Hepatic stellate cell (primary cell): ENCODE results near the gene AIFM1.

Experiments used
- DNase-seq: peaks from one replicate; pipeline ENCODE4 v3.0.0; 2011; ENCODE audit warnings: low spot score

AIFM1 gene

GRCh38 chrX:130170752-130171445 is 5.3 kb upstream of the AIFM1 start:
- peak; percentile 55 for DNase-seq

- no peak for DNase-seq
These were observed 1.4 kb upstream of the AIFM1 start for GRCh38 chrX:130167040-130167439.

- DNase-seq: no peak
These were observed 799 bp upstream of the AIFM1 start for GRCh38 chrX:130166503-130166777.

GRCh38 chrX:130165181-130165702 is 399 bp downstream of the AIFM1 start:
- DNase-seq: peak; percentile 24

- no peak for DNase-seq
These were observed 2.2 kb downstream of the AIFM1 start for GRCh38 chrX:130163398-130163797.

GRCh38 chrX:130162094-130162735 is 3.4 kb downstream of the AIFM1 start:
- DNase-seq: no peak

GRCh38 chrX:130159776-130160175 is 5.9 kb downstream of the AIFM1 start:
- DNase-seq: no peak

- DNase-seq: no peak
These were observed 7.3 kb downstream of the AIFM1 start for GRCh38 chrX:130158311-130158710.

GRCh38 chrX:130155564-130155963 is 10.1 kb downstream of the AIFM1 start:
- no peak for DNase-seq

GRCh38 chrX:130147631-130148030 is 18.0 kb downstream of the AIFM1 start:
- no peak for DNase-seq

GRCh38 chrX:130145123-130145522 is 20.5 kb downstream of the AIFM1 start:
- no peak for DNase-seq

GRCh38 chrX:130144509-130144908 is 21.1 kb downstream of the AIFM1 start:
- DNase-seq: no peak

GRCh38 chrX:130139474-130140201 is 26.0 kb downstream of the AIFM1 start:
- no peak for DNase-seq

GRCh38 chrX:130136961-130137360 is 28.7 kb downstream of the AIFM1 start:
- DNase-seq: no peak

- no peak for DNase-seq
These were observed 29.1 kb downstream of the AIFM1 start for GRCh38 chrX:130136496-130136895.

GRCh38 chrX:130130990-130131389 is 34.7 kb downstream of the AIFM1 start:
- no peak for DNase-seq

- DNase-seq: no peak
These were observed 40.4 kb downstream of the AIFM1 start for GRCh38 chrX:130125091-130125874.

- DNase-seq: no peak
These were observed 41.1 kb downstream of the AIFM1 start for GRCh38 chrX:130124577-130124976.

GRCh38 chrX:130121505-130121800 is 44.2 kb downstream of the AIFM1 start:
- DNase-seq: no peak

- DNase-seq: peak; percentile 85
These were observed 44.7 kb downstream of the AIFM1 start for GRCh38 chrX:130120746-130121504.

GRCh38 chrX:130120321-130120731 is 45.3 kb downstream of the AIFM1 start:
- no peak for DNase-seq
